K562 (cell line): ENCODE measurements around the gene GGNBP2. TPM values are rescaled to one million over a fixed set of nuclear protein-coding genes. Genes with fewer than 3 reads are reported as not detected.
A peak's percentile ranks its signal among the peaks of the same experiment; 100 is the strongest.

ENCODE experiments used
- ATAC-seq: fragments of 200-7000 bp; cut with Tn5 transposase; 3 replicates; pipeline ENCODE4 v1.9.1; 2020; ENCODE audit warnings: moderate library complexity
- BruUV-seq: library from RNA; stranded (reverse); fragments of 400-500 nt; replicated peaks from 2 replicates; lab custom pipeline; 2021; lab: Mats Ljungman, UMichigan
- CTCF ChIA-PET: fragments of 300-600 bp; formaldehyde crosslinking; extraction: SDS; loops from one replicate; lab custom pipeline; 2021; ENCODE audit warnings: low intra/inter-chr PET ratio; lab: Yijun Ruan, JAX
- POLR2A ChIA-PET: fragments of 300-600, 350-650 bp; sonication (Branson Sonifier 250); formaldehyde crosslinking; extraction: SDS; loops from one replicate; lab custom pipeline; 2021; ENCODE audit warnings: antibody characterized with exemption, inconsistent platforms; lab: Yijun Ruan, JAX
- DNase-seq, 4 experiments: peaks; one replicate each; pipeline versions ENCODE4 v3.0.0 to v3.0.0-alpha.2; 2011 to 2018; ENCODE audit warnings: low spot score in 3 of 4, mixed read lengths in 3 of 4; ENCODE audit errors: extremely low read depth in 1 of 4
- FAIRE-seq: peaks from 2 replicates; lab custom pipeline; 2011; peaks lifted over from hg19 to GRCh38; lab: Jason Lieb, UNC
- H2AFZ ChIP-seq: 2 replicates; pipeline ENCODE4 v1.6.0; 2011; ENCODE audit warnings: low read depth, low read length, control low read depth, inconsistent platforms
- H3K27ac ChIP-seq: fragments of 200-600 bp; 3 replicates; pipeline ENCODE4 v1.8.0; 2011; ENCODE audit warnings: low read depth, mild to moderate bottlenecking, control low read depth, inconsistent platforms, low read length, moderate library complexity, mixed read lengths; ENCODE audit errors: extremely low read depth
- H3K27me3 ChIP-seq, 2 experiments: fragments of 300-600 bp in 1 of 2; 2 replicates in 1 of 2; 3 replicates in 1 of 2; pipeline versions ENCODE4 v1.6.0 to v1.8.0; 2011; ENCODE audit warnings: inconsistent platforms in 2 of 2, low read length in 2 of 2, mild to moderate bottlenecking in 1 of 2, mixed read lengths in 1 of 2, moderate library complexity in 1 of 2; ENCODE audit not compliant: control insufficient read depth in 2 of 2, insufficient read depth in 2 of 2
- H3K36me3 ChIP-seq: fragments of 300-600 bp; 3 replicates; pipeline ENCODE4 v1.8.0; 2011; ENCODE audit warnings: mild to moderate bottlenecking, low read length, inconsistent platforms; ENCODE audit not compliant: control insufficient read depth, insufficient read depth
- H3K4me1 ChIP-seq, 2 experiments: fragments of 200-600 bp in 1 of 2; replicated peaks in 1 of 2; 2 replicates in 1 of 2; 3 replicates in 1 of 2; pipeline versions ENCODE4 v1.5.1 to v1.8.0; 2011; ENCODE audit warnings: inconsistent platforms in 2 of 2, low read length in 2 of 2, mild to moderate bottlenecking in 1 of 2, mixed read lengths in 1 of 2, moderate library complexity in 1 of 2; ENCODE audit not compliant: control insufficient read depth in 2 of 2, insufficient read depth in 2 of 2
- H3K4me2 ChIP-seq: 2 replicates; pipeline ENCODE4 v1.6.1; 2011; ENCODE audit warnings: low read length, control low read depth, inconsistent platforms, mixed read lengths; ENCODE audit not compliant: insufficient read depth
- H3K4me3 ChIP-seq: fragments of 200-600 bp; sonication (generic), shearing (Covaris generic); 2 replicates; pipeline ENCODE4 v1.5.1; 2016; ENCODE audit warnings: control low read depth, inconsistent platforms
- H3K79me2 ChIP-seq: fragments of 200-600 bp; 3 replicates; pipeline ENCODE4 v1.8.0; 2011; ENCODE audit warnings: low read length, inconsistent platforms; ENCODE audit not compliant: control insufficient read depth, insufficient read depth
- H3K9ac ChIP-seq, 2 experiments: 2 replicates each; pipeline versions ENCODE4 v1.6.0 to v1.6.1; 2011; ENCODE audit warnings: low read depth in 2 of 2, low read length in 2 of 2, control low read depth in 1 of 2, inconsistent platforms in 1 of 2, mild to moderate bottlenecking in 1 of 2, mixed read lengths in 1 of 2; ENCODE audit not compliant: insufficient read depth in 1 of 2
- H3K9me1 ChIP-seq: one replicate; pipeline ENCODE4 v1.6.0; 2011; ENCODE audit warnings: inconsistent platforms, mild to moderate bottlenecking, low read length, moderate library complexity; ENCODE audit not compliant: control insufficient read depth, insufficient read depth
- H3K9me3 ChIP-seq: replicated peaks from 2 replicates; pipeline ENCODE4 v1.5.1; 2011; ENCODE audit warnings: low read depth, low read length, inconsistent platforms; ENCODE audit not compliant: control insufficient read depth, insufficient read depth
- H4K20me1 ChIP-seq: replicated peaks from 2 replicates; pipeline ENCODE4 v1.6.1; 2011; ENCODE audit warnings: low read length, inconsistent platforms, mixed read lengths; ENCODE audit not compliant: control insufficient read depth, insufficient read depth
- HINFP ChIP-seq: fragments of 450-650 bp; conservative IDR thresholded peaks from 2 replicates; pipeline ENCODE4 v1.6.1; 2016; ENCODE audit warnings: missing genetic modification characterization, low read depth, mild to moderate bottlenecking, control low read depth, missing compliant biosample characterization
- HMBOX1 ChIP-seq: sonication (generic); IDR thresholded peaks from 2 replicates; pipeline ENCODE4 v1.6.1; 2016
- NFIC ChIP-seq: fragments of 450-650 bp; IDR thresholded peaks from 2 replicates; pipeline ENCODE4 v1.6.1; 2017; ENCODE audit warnings: mild to moderate bottlenecking, inconsistent platforms
- WGBS: fragments of 100-300 bp; shearing (Covaris generic); methylation state at CpG from one replicate; pipeline ENCODE4 v1.1.6; 2016; ENCODE audit warnings: low coverage, mixed read lengths; ENCODE audit not compliant: insufficient coverage; ENCODE audit errors: missing lambda C conversion rate; 5-methylcytosine and 5-hydroxymethylcytosine counted together
- in situ Hi-C: fragments of 300-500 bp; cut with MboI; formaldehyde crosslinking; loops from 4 replicates; pipeline ENCODE4 v1.15.0; 2018; ENCODE audit warnings: inconsistent platforms, mixed read lengths
- intact Hi-C: fragments of 100-400 bp; cut with micrococcal nuclease; formaldehyde crosslinking; loops from 2 replicates; pipeline ENCODE4 v1.14.2; 2022
- polyA plus RNA-seq, 8 experiments: library from polyadenylated mRNA; depleted of rRNA in 4 of 8; stranded (reverse) in 5 of 8; unstranded in 3 of 8; fragments of >200 nt; fragmentation: Nextera tagmentation in 2 of 8; fragmentation: Illumina TruSeq in 1 of 8; extraction: Ambion mirVana in 2 of 8; extraction: Trizol in 1 of 8; gene quantifications; 2 replicates each; pipeline versions ENCODE4 v1.2.1 to v1.2.3, GENCODE V29; 2011 to 2014; ENCODE audit warnings: inconsistent platforms in 1 of 8, missing spikeins in 1 of 8
- total RNA-seq, 7 experiments: library from RNA; depleted of rRNA in 6 of 7; stranded (reverse); fragments of >200 nt in 6 of 7; fragmentation: Illumina TruSeq in 2 of 7; extraction: Trizol in 2 of 7; gene quantifications; 2 replicates each; pipeline versions ENCODE4 v1.2.1 to v1.2.3, GENCODE V29; 2011 to 2021; ENCODE audit warnings: low replicate concordance in 1 of 7

Gene GGNBP2
- total and polyA plus RNA-seq, 9 of the 15 experiments (the other 6 are each of a cell fraction or from before 2014, with no cell fraction given) = 35.7 to 96.6 (median 64.1) TPM

GRCh38 chr17:36629970-36630502 is 85.3 kb downstream of the GGNBP2 start:
- H4K20me1 ChIP-seq = no peaks in the 10 kb centered on the region; the same call in 1 of the 2 replicates
- H3K4me3 ChIP-seq = no peak overlapping the region
- H2AFZ ChIP-seq = no peak overlapping the region
- no TSS peak for BruUV-seq
- peak overlapping the region in 1 of 2 experiments; percentile 13; a peak in 1 of 4 replicates for H3K9ac ChIP-seq
- no peak overlapping the region for H3K4me2 ChIP-seq
- H3K27ac ChIP-seq = no peak overlapping the region
- in situ Hi-C loops (loop anchor here (5.0 to 10.0 kb wide), 2 partner anchors 422 to 745 kb away; partner anchors contain the start of gene C17orf78), intact Hi-C loops (loop anchor here (2.0 to 10.0 kb wide), 4 partner anchors 27 to 585 kb away; no protein-coding TSS in a partner anchor)
- CTCF ChIA-PET = interaction anchor here (0.7 to 2.3 kb wide), 6 partner anchors 10 to 744 kb away, joined by 3 to 26 read pairs (median 4); no protein-coding TSS in a partner anchor
- H3K9me3 ChIP-seq = no peaks in the 10 kb centered on the region
- peaks cover 27 to 39% of the 10 kb centered on the region in 2 experiments for H3K27me3 ChIP-seq
- no peak for DNase-seq
- no peak for FAIRE-seq
- H3K79me2 ChIP-seq = no peaks in the 10 kb centered on the region
- POLR2A ChIA-PET = interaction anchor here (0.7 kb wide), 1 partner anchor 16 kb away, joined by 3 read pairs; no protein-coding TSS in a partner anchor
- H3K4me1 ChIP-seq = peaks cover 0 to 9% of the 10 kb centered on the region in 2 experiments; a peak in 2 of 5 replicates
- no peaks in the 10 kb centered on the region for H3K9me1 ChIP-seq
- no peak for ATAC-seq
- 49% methylated on average over 8 of the region's 8 CpGs for WGBS
- TF ChIP-seq HMBOX1 (no peak), NFIC (peak; percentile 76), HINFP (tag) (no peak)
- H3K36me3 ChIP-seq = no peaks in the 10 kb centered on the region
